HepG2 (cell line): ENCODE measurements around the gene TRIO. TPM values are rescaled to one million over a fixed set of nuclear protein-coding genes. Genes with fewer than 3 reads are reported as not detected.

ENCODE experiments used
- GFI1 ChIP-seq: sonication (generic); formaldehyde crosslinking; IDR thresholded peaks from 2 replicates; pipeline ENCODE4 v1.5.0; 2020; ENCODE audit warnings: missing genetic modification reagents, mild to moderate bottlenecking, borderline replicate concordance
- JUN ChIP-seq: sonication (generic); formaldehyde crosslinking; IDR thresholded peaks from 2 replicates; pipeline ENCODE4 v1.4.0; 2020; ENCODE audit warnings: mild to moderate bottlenecking, missing genetic modification reagents
- MAFK ChIP-seq, 2 experiments: IDR thresholded peaks in 1 of 2; conservative IDR thresholded peaks in 1 of 2; 2 replicates each; pipeline ENCODE4 v1.6.1; 2011; ENCODE audit warnings: improper control_type of control experiment in 2 of 2, low read length in 2 of 2
- PTBP1 ChIP-seq: fragments of 200-400 bp; formaldehyde crosslinking; IDR thresholded peaks from 2 replicates; pipeline ENCODE4 v1.6.1; 2018; ENCODE audit warnings: low read length, low read depth; ENCODE audit not compliant: poor library complexity, severe bottlenecking
- SMC3 ChIP-seq: IDR thresholded peaks from 2 replicates; pipeline ENCODE4 v1.6.1; 2011; ENCODE audit warnings: low read length, improper control_type of control experiment
- ZNF124 ChIP-seq: sonication (generic); formaldehyde crosslinking; IDR thresholded peaks from 2 replicates; pipeline ENCODE4 v1.4.0; 2020; ENCODE audit warnings: missing genetic modification reagents
- ZNF136 ChIP-seq: sonication (generic); formaldehyde crosslinking; IDR thresholded peaks from 2 replicates; pipeline ENCODE4 v1.8.1; 2022; ENCODE audit warnings: low read depth, mild to moderate bottlenecking, moderate library complexity, missing genetic modification reagents
- ZNF335 ChIP-seq: sonication (generic); formaldehyde crosslinking; IDR thresholded peaks from 2 replicates; pipeline ENCODE4 v1.4.0; 2020; ENCODE audit warnings: missing genetic modification reagents
- ZNF557 ChIP-seq: sonication (generic); formaldehyde crosslinking; IDR thresholded peaks from 2 replicates; pipeline ENCODE4 v1.4.0; 2020; ENCODE audit warnings: missing genetic modification reagents
- ZNF598 ChIP-seq: sonication (generic); formaldehyde crosslinking; IDR thresholded peaks from 2 replicates; pipeline ENCODE4 v1.5.1; 2020; ENCODE audit warnings: mild to moderate bottlenecking, missing genetic modification reagents, borderline replicate concordance
- ZNF777 ChIP-seq: sonication (generic); formaldehyde crosslinking; IDR thresholded peaks from 2 replicates; pipeline ENCODE4 v1.4.0; 2020; ENCODE audit warnings: missing genetic modification reagents
- ZZZ3 ChIP-seq: sonication (generic); formaldehyde crosslinking; IDR thresholded peaks from 2 replicates; pipeline ENCODE4 v1.4.0; 2020; ENCODE audit warnings: missing genetic modification reagents, mild to moderate bottlenecking, borderline replicate concordance
- polyA plus RNA-seq, 8 experiments: library from polyadenylated mRNA; depleted of rRNA in 3 of 8; stranded (reverse) in 7 of 8; unstranded in 1 of 8; fragments of >200 nt; fragmentation: Illumina TruSeq in 4 of 8; extraction: Trizol in 4 of 8; gene quantifications; 2 replicates each; pipeline versions ENCODE4 v1.2.1 to v1.2.3, GENCODE V29; 2011 to 2016; ENCODE audit warnings: low read depth in 4 of 8, missing spikeins in 1 of 8, mixed read lengths in 1 of 8; ENCODE audit not compliant: insufficient read depth in 1 of 8
- total RNA-seq, 5 experiments: library from RNA; depleted of rRNA; stranded (reverse); fragments of >200 nt; fragmentation: Illumina TruSeq; extraction: Trizol; gene quantifications; 2 replicates each; pipeline ENCODE4 v1.2.3, GENCODE V29; 2016; ENCODE audit warnings: low read depth in 1 of 5
- TF ChIP-seq, protein P1 (sequence below): sonication (generic); formaldehyde crosslinking; IDR thresholded peaks from 2 replicates; pipeline ENCODE4 v1.5.0; 2020; ENCODE audit warnings: mild to moderate bottlenecking, missing genetic modification reagents, borderline replicate concordance
- TF ChIP-seq, protein P2 (sequence below): sonication (generic); formaldehyde crosslinking; IDR thresholded peaks from 2 replicates; pipeline ENCODE4 v1.8.0; 2022; ENCODE audit warnings: mild to moderate bottlenecking, missing genetic modification reagents, moderate library complexity
- TF ChIP-seq, protein P3 (sequence below): sonication (generic); formaldehyde crosslinking; IDR thresholded peaks from 2 replicates; pipeline ENCODE4 v1.8.1; 2023; ENCODE audit warnings: mild to moderate bottlenecking, missing genetic modification reagents, borderline replicate concordance
- TF ChIP-seq, protein P4 (sequence below), 2 experiments: sonication (generic) in 1 of 2; formaldehyde crosslinking in 1 of 2; IDR thresholded peaks; 2 replicates each; pipeline versions ENCODE4 v1.4.0 to v1.6.1; 2018 to 2020; ENCODE audit warnings: missing genetic modification reagents in 2 of 2, borderline replicate concordance in 1 of 2, low read depth in 1 of 2, mild to moderate bottlenecking in 1 of 2, missing biosample characterization in 1 of 2
- TF ChIP-seq, protein P5 (sequence below): sonication (generic); formaldehyde crosslinking; IDR thresholded peaks from 2 replicates; pipeline ENCODE4 v1.8.0; 2022; ENCODE audit warnings: mild to moderate bottlenecking, missing genetic modification reagents, borderline replicate concordance

TRIO gene
- total and polyA plus RNA-seq, 2 of the 13 experiments (the other 11 are each of a cell fraction or from before 2014, with no cell fraction given), result 45.2 to 45.9 TPM

DNA sequence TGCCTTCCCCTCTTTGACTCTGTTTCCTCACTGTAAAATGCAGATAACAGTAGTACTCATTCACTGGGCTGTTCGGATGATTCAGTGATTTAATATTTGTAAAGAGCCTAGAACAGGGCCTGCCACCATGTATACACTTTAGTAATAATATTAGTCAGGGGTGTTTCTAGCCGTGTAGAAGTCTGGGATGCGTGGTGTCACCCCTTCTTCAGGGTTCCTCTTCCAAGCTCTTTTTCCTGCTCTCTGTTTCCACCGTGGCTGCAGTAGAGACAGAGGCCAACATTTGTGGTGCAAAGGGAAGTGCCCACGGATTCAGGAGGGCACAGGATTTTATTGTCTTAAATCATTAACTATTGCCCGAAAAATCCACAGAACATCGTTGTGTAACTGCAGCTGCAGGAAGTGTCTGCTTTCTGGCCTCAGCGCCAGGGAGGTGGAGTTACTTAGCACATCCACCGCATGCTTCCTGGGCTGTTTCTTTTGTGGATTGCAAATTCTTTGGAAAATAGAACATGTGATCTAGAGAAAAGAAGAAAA is 61.7 kb downstream of the TRIO start (continued):
- TF ChIP-seq, protein P1, sequence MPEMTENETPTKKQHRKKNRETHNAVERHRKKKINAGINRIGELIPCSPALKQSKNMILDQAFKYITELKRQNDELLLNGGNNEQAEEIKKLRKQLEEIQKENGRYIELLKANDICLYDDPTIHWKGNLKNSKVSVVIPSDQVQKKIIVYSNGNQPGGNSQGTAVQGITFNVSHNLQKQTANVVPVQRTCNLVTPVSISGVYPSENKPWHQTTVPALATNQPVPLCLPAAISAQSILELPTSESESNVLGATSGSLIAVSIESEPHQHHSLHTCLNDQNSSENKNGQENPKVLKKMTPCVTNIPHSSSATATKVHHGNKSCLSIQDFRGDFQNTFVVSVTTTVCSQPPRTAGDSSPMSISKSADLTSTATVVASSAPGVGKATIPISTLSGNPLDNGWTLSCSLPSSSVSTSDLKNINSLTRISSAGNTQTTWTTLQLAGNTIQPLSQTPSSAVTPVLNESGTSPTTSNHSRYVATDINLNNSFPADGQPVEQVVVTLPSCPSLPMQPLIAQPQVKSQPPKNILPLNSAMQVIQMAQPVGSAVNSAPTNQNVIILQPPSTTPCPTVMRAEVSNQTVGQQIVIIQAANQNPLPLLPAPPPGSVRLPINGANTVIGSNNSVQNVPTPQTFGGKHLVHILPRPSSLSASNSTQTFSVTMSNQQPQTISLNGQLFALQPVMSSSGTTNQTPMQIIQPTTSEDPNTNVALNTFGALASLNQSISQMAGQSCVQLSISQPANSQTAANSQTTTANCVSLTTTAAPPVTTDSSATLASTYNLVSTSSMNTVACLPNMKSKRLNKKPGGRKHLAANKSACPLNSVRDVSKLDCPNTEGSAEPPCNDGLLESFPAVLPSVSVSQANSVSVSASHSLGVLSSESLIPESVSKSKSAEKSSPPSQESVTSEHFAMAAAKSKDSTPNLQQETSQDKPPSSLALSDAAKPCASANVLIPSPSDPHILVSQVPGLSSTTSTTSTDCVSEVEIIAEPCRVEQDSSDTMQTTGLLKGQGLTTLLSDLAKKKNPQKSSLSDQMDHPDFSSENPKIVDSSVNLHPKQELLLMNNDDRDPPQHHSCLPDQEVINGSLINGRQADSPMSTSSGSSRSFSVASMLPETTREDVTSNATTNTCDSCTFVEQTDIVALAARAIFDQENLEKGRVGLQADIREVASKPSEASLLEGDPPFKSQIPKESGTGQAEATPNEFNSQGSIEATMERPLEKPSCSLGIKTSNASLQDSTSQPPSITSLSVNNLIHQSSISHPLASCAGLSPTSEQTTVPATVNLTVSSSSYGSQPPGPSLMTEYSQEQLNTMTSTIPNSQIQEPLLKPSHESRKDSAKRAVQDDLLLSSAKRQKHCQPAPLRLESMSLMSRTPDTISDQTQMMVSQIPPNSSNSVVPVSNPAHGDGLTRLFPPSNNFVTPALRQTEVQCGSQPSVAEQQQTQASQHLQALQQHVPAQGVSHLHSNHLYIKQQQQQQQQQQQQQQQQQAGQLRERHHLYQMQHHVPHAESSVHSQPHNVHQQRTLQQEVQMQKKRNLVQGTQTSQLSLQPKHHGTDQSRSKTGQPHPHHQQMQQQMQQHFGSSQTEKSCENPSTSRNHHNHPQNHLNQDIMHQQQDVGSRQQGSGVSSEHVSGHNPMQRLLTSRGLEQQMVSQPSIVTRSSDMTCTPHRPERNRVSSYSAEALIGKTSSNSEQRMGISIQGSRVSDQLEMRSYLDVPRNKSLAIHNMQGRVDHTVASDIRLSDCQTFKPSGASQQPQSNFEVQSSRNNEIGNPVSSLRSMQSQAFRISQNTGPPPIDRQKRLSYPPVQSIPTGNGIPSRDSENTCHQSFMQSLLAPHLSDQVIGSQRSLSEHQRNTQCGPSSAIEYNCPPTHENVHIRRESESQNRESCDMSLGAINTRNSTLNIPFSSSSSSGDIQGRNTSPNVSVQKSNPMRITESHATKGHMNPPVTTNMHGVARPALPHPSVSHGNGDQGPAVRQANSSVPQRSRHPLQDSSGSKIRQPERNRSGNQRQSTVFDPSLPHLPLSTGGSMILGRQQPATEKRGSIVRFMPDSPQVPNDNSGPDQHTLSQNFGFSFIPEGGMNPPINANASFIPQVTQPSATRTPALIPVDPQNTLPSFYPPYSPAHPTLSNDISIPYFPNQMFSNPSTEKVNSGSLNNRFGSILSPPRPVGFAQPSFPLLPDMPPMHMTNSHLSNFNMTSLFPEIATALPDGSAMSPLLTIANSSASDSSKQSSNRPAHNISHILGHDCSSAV (CRISPR knock-in tag), result no peak
- TF ChIP-seq ZNF335 (CRISPR knock-in tag) (no peak), ZNF136 (CRISPR knock-in tag) (no peak), PTBP1 (no peak), SMC3 (no peak), JUN (no peak), ZNF777 (CRISPR knock-in tag) (no peak), ZZZ3 (no peak), MAFK (conservative IDR thresholded peaks at IDR 0.05 in 1 of 2, IDR thresholded peaks at IDR 0.05 in 1 of 2; ENCODE audit: low read length in 2 of 2) (no peak), ZNF598 (no peak), GFI1 (CRISPR knock-in tag) (0 out of 2 replicates have a peak, but pooled peaks have one; percentile 9), ZNF124 (CRISPR knock-in tag) (no peak), ZNF557 (CRISPR knock-in tag) (no peak)
- TF ChIP-seq, protein P2, sequence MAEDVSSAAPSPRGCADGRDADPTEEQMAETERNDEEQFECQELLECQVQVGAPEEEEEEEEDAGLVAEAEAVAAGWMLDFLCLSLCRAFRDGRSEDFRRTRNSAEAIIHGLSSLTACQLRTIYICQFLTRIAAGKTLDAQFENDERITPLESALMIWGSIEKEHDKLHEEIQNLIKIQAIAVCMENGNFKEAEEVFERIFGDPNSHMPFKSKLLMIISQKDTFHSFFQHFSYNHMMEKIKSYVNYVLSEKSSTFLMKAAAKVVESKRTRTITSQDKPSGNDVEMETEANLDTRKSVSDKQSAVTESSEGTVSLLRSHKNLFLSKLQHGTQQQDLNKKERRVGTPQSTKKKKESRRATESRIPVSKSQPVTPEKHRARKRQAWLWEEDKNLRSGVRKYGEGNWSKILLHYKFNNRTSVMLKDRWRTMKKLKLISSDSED, result no peak
- TF ChIP-seq, protein P3, sequence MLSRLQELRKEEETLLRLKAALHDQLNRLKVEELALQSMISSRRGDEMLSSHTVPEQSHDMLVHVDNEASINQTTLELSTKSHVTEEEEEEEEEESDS (CRISPR knock-in tag), result no peak
- TF ChIP-seq, protein P4, sequence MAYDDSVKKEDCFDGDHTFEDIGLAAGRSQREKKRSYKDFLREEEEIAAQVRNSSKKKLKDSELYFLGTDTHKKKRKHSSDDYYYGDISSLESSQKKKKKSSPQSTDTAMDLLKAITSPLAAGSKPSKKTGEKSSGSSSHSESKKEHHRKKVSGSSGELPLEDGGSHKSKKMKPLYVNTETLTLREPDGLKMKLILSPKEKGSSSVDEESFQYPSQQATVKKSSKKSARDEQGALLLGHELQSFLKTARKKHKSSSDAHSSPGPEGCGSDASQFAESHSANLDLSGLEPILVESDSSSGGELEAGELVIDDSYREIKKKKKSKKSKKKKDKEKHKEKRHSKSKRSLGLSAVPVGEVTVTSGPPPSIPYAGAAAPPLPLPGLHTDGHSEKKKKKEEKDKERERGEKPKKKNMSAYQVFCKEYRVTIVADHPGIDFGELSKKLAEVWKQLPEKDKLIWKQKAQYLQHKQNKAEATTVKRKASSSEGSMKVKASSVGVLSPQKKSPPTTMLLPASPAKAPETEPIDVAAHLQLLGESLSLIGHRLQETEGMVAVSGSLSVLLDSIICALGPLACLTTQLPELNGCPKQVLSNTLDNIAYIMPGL (CRISPR knock-in tag; IDR thresholded peaks at IDR 0.05; ENCODE audit: borderline replicate concordance in 1 of 2, low read depth in 1 of 2), result no peak
- TF ChIP-seq, protein P5, sequence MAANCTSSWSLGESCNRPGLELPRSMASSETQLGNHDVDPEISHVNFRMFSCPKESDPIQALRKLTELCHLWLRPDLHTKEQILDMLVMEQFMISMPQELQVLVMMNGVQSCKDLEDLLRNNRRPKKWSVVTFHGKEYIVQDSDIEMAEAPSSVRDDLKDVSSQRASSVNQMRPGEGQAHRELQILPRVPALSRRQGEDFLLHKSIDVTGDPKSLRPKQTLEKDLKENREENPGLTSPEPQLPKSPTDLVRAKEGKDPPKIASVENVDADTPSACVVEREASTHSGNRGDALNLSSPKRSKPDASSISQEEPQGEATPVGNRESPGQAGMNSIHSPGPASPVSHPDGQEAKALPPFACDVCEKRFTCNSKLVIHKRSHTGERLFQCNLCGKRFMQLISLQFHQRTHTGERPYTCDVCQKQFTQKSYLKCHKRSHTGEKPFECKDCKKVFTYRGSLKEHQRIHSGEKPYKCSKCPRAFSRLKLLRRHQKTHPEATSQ (CRISPR knock-in tag), result no peak
